Kidney capillary endothelial cell (primary cell): ENCODE results near the gene MLLT3.
"Not testable (repeated sequence)": the region's sequence is repeated elsewhere in the genome, so short reads cannot be mapped to it uniquely, and the experiment has no call there.

ENCODE experiments used
- DNase-seq: peaks from one replicate; pipeline ENCODE4 v3.0.0-alpha.2; 2018; ENCODE audit warnings: low spot score

MLLT3 gene

DNA sequence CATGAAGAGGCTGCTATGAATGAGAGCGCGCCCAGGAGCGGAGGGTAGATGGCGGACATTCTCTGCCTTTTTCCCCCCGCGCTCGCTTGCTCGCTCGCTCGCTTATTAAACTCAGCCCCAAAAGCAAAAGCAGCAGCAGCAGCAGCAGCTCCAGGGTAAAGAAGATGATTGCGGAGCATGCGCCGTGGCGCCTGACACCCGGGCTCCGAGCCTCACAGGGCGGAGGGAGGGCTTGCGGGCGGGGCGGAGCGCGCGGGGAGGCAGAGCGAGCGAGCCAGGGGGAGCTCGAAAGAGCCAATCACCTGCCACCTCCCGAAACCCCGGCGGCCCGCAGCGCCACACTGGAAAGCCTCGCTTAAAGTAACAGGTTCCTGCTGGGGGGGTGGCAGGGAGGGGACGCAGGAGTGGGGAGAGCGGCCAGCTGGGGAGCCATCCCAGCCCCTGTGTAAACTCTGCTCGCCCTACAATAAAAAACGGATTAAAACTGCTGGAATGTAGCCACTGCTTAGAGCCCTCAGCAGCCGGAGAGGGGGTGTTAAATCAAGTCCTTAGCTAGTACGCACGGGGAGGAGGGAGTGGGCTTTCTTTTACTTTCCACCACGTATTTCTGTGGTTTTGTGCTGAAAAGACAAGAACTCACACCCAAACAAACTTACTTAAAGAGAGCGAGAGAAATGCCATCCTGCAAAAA lies at the start of gene MLLT3:
MLLT3 (minus strand) TSS at position 170 of the 691 bp plus-strand sequence.
- peak; percentile 89 for DNase-seq

DNA sequence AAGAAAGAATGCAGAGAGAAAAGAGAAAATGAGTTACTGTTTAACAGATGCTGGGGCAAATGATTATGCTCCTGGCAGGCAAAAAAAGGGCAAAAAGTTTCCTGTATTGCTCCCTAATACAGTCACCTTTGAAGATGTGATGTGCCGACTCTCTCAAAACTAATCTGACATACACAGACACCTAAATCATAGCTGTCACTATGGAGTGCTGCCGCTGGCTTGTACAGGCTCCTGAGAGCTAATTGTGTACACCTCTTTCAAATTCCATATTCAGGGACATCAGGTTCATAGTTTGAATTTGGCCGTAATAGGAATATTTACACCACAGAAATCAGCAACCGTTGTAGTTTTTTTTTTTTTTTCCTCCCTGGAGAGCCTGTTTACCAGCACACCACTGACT lies 49.3 kb upstream of the MLLT3 start:
- DNase-seq: no peak

DNA sequence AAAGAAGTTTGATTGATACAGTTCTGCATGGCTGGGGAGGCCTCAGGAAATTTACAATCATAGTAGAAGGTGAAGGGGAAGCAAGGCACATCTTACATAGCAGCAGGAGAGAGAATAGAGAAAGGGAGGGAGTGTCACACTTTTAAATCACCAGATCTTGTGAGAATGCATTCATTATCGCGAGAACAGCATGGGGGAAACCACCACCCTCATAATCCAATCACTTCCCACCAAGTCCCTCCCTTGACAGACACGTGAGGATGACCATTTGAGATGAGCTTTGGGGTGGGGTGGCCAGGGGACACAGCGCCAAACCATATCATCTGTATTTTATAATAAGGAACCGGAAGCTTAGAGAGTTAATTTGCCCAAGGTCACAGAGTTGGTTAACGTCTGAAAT lies 48.1 kb upstream of the MLLT3 start:
- DNase-seq: no peak

DNA sequence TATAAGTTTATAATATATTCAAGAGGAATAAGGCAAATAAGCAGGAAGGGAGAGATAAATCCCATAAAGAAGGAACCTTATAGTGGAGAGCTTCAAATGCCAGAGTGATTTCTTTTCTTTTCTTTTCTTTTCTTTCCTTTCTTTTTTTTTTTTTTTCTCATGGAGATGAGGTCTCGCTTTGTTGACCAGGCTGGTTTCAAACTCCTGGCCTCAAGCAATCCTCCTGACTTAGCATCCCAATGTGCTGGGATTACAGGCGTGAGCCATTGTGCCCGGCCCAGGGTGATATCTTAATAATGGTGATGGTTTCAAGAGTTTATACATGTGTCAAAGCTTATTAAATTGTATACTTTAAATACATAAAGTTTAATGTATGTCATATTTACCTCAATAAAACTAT lies 42.2 kb upstream of the MLLT3 start:
- no peak for DNase-seq

DNA sequence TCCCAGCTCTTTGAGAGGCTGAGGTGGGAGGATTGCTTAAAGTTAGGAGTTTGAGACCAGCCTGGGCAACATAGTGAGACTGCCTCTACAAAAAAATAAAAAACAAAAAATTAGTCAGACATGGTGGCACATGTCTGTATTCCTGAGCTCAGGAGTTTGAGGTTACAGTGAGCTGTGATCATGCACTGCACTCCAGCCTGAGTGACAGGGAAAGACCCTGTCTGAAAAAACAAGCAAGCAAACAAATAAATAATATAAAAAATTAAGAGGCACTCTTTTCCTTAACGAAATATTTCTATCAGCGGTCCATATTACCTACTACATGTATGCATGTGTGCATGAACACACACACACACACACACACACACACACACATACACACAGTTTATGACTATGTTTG lies 40.8 kb upstream of the MLLT3 start:
- DNase-seq: no peak

DNA sequence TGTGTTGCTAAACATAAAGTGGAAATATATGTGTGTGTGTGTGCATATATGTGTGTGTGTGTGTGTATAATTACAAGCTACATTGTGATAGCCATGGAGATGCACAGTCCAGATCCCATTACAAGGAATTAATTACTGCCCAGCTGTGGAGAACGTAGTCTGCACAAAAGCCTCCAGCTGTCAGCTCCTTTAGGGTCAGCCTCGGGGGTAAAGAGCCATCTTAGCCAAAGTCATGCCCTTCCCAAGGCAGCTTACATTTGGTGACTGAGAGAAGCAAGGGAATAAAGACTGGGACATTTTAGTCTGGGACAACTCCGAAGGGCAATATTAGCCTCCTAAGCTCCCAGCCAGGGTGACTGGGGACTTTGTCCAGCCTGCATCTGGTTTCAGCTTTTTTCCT lies 39.9 kb upstream of the MLLT3 start:
- DNase-seq: no peak

DNA sequence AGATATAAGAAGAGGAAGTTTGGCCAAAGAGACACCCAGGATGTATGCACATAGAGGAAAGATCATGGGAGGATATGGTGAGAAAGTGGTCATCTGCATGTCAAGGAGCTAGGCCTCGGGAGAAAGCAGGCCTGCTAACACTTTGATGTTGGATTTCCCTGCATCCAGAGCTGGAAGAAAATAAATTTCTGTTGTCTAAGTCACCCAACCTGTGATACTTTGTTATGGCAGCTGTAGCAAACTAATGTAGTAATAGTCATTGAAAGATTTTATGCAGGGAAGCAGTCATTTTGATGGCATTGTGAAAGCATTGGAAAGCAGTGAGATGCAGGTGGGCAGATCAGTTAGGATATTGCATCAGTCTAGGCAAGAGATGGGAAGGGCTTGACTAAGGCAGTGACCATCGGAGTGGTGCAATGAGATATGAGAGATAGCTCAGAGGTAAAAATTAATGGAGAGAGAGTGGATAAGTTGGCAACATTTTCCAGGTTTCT lies 37.2 kb upstream of the MLLT3 start:
- DNase-seq: no peak

DNA sequence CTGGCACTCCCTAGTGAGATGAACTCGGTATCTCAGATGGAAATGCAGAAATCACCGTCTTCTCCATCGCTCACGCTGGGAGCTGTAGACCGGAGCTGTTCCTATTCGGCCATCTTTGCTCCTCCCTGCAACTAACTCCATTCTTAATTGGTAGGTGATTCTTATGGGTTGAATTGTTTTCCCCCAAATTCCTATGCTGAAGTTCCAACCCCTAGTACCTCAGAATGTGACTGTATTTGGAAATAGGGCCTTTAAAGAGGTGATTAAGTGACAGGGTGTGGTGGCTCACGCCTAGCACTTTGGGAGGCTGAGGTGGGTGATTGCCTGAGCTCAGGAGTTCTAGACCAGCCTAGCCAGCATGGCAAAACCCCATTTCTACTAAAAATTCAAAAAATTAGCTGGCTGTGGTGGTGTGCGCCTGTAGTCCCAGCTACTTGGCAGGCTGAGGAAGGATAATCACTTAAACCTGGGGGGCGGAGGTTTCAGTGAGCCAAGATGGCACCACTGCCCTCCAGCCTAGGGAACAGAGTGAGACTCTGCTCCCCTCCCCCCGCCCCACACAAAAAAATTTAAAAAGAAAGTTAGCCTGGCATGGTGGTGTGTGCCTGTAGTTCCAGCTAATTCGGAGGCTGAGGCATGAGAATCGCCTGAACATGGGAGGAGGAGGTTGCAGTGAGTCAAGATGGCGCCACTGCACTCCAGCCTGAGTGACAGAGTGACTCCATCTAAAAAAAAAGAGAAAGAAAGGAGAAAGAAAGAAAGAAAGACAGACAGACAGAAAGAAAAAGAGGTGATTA lies 36.6 kb upstream of the MLLT3 start:
- DNase-seq: no peak

DNA sequence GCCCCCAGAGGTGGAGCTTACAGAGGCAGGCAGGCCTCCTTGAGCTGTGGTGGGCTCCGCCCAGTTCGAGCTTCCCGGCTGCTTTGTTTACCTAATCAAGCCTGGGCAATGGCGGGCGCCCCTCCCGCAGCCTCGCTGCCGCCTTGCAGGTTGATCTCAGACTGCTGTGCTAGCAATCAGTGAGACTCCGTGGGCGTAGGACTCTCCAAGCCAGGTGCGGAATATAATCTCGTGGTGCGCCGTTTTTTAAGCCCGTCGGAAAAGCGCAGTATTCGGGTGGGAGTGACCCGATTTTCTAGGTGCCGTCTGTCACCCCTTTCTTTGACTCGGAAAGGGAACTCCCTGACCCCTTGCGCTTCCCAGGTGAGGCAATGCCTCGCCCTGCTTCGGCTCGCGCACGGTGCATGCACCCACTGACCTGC lies 36.0 kb upstream of the MLLT3 start:
- DNase-seq: not testable (repeated sequence)

DNA sequence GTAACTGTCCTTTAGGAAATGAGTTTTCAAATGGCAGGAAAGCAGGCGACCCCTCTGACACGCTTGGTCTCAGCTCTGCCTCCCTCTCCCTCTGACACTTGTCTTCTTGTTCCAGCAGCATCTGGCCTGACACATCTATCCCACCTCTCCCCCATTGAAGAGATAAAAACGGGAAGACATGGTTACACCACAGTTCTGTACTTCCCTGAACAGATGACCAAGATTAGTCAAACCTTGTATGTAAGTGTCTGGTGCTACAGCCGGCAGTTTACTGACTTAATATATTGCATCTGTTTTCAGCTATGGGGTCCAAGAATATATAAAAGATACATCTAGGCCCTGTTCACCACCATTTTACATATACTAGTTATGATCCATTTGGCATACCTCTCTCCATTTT lies 29.6 kb upstream of the MLLT3 start:
- no peak for DNase-seq

DNA sequence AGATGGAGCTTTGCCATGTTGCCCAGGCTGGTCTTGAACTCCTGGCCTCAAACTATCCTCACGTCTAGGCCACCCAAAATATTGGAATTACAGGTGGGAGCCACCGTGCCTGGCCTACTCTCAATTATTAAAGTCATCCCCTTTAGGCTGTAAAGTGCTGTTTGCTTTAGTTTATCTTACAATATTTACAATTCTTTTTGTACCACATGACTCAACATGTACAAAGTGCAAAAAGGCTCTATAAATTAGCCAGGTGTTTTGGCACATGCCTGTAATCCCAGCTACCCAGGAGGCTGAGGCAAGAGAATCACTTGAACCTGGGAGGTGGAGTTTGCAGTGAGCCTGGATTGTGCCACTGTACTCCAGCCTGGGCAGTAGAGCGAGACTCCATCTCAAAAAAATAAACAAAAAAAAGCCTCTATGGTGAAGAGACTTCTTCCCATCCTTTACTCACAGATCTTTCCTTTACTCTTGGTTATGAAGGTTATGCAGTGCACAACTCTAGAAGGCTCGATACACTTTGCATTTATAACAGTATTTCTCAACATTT lies 28.5 kb upstream of the MLLT3 start:
- no peak for DNase-seq

DNA sequence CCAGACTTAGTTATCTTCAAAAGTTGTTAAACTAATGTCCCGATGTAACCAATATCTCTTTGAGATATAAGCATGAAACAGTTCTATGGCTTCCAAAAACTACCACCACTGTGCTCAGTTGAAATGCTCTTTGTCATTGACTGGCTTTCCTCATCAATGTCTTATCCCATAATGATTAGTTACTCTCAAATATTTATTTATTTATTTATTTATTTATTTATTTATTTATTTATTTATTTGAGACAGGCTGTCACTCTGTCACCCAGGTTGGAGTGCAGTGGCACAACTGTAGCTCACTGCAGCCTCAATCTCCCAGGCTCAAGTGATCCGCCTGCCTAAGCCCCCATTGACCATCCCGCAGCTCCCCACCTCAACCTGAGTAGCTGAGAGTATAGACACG lies 28.0 kb upstream of the MLLT3 start:
- DNase-seq: no peak

DNA sequence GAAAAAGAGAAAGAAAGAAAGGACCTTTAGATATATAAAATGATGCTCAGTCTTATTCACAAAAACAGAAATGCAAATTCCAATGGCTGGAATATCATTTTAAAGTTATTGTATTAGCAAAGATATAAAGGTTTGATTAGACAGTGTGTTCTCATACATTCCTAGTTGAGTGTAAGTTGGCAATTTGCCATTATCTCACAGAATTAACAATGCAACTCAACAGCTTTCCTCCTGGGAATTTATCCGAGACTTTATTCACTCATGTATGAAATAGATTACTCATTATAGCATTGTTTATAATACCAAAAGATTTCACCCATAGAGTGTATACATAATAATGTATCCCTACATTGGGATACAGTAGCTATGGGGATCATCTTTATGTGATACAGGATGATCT lies 27.1 kb upstream of the MLLT3 start:
- peak; percentile 13 for DNase-seq

DNA sequence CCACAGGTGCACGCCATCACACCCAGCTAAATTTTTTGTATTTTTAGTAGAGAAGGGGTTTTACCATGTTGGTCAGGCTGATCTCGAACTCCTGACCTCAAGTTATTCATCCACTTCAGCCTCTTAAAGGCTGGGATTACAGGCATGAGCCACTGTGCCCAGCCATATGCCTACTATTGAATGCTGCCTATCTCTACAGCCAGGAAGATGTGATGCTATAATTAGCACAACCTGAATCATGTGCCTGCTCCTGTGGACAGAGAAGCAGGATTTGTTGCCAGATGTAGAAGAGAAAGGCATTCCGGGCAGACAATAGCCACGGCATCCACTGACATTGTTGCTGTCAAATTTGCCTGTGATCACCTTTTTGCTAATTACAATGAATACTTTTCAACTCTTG lies 24.4 kb upstream of the MLLT3 start:
- peak; percentile 9 for DNase-seq

DNA sequence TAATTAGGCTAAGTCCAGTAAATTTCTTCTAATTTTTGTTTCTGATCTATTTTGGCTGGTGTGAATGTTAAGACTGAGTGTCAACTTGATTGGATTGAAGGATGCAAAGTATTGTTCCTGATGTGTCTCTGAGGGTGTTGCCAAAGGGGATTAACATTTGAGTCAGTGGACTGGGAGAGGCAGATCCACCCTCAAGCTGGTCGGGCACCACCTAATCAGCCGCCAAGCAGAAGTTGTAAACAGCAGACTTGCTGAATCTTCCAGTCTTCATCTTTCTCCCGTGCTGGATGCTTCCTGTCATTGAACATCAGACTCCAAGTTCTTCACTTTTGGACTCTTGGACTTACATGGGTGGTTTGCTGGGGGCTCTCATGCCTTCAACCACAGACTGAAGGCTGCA lies 21.4 kb upstream of the MLLT3 start:
- no peak for DNase-seq

DNA sequence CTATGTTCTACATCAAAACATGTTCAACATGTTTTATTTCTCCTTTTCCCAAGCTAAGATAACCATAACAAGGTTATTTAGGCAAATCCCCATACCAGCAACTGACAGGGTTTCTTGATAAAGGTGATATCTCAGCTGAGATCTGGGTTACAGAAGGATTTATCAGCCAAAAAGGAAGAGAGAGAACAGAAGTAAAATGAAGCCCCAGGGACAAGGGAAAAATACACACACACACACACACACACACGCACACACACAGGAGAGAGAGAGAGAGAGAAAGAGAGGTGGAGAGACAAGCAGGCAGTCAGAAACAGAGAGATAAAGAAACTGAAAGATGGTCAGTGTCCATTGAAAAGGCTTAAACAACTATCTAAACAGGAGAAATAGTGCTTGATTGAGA lies 19.7 kb upstream of the MLLT3 start:
- no peak for DNase-seq

DNA sequence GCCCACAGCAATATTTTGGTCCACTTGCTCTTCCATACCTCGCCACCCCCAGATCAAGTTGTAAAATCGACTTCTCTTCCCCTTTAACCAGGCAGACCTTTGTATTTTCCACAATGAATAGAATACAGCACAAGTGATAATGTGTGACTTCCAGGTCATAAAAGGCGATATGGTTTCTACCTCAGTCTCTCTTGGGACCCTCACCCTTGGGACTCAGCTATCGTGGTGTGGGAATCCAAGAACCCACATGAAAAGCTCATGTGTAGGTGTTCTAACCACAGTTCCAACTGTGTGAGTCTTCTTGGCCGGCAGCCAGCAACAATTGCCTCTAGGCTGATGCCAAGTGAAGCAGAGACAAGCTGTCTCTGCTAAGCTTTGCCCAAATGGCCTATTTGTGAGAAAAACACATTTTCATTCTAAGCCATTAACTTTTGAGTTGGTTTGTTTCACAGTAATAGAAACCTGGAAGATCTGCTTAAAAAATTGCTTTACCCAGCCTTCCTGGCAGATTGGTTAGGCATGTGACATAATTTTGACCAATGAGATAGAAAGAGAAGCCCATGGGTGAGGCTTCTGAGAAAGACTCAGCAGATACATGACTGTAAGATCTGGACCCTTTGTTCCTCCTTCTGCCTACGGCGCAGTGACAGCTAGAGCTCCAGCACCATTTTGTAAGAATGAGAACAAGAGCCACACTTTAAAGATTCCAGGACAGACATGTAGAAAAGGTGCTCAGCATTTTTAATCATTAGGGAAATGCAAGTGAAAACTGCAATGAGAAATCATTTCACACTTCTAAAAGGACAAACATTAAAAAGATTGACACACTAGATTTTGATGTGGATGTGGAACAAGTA lies 18.3 kb upstream of the MLLT3 start:
- DNase-seq: no peak

DNA sequence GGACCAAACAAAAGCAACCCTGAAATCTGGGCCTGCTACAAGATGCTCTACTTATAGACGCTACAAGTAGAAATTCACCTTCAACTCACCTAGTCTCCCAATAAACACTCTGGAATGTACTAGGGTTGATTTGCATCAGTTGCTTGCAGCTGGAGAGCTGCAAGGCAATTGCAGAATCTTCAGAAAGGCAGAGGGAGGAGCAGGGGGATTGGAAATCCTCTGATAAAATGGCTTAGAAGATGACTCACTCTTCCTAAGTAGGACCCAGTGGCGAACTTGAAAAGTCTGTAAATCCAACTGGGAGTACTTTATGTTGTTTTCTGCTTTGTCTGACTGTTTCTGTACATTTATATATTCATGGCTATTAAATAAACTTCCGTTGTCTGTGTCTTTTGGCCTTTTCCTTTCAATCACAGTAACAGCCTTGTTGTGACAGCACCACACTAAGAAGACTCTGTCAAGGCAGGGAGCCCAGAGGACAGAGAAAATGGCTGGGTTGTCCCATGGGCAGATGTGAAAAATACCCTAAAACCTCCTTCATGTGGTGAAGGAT lies 14.7 kb upstream of the MLLT3 start:
- DNase-seq: no peak

DNA sequence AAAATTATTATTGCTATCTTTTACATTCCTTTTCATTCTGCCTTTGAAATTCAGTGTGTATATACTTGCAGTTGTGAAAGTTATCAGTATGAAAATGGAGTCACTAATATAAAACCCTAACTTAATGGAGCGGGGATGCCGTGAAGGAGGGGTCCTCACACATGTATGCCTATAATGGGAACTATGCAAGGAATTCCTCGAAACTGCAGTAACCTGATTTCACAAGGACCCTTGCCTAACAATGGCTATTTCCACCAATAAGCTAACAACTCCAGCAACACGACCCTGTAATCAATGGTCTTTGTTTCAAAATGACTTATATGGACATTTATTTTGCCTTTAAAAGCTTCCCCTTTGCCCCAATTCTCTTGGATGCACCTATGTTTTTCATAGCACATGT lies 12.6 kb upstream of the MLLT3 start:
- no peak for DNase-seq

DNA sequence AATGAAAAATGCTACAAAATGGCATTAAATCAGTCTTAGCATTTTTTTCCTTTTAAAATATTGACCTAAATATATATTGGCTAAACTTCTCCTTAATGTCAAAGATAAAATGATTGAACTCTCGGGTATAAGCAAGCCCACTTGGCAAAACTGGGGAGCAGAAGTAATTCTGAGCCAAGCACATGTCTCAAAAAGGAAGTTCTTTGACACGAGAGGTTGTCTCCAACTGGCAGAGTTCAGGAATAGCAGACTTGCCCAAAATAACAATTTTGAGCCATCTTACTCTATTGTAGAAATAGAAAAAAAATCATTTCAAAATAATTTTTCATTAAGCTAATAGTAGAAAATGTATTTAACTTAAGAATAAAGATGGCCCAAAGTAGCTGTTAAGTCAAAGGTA lies 10.4 kb upstream of the MLLT3 start:
- no peak for DNase-seq

DNA sequence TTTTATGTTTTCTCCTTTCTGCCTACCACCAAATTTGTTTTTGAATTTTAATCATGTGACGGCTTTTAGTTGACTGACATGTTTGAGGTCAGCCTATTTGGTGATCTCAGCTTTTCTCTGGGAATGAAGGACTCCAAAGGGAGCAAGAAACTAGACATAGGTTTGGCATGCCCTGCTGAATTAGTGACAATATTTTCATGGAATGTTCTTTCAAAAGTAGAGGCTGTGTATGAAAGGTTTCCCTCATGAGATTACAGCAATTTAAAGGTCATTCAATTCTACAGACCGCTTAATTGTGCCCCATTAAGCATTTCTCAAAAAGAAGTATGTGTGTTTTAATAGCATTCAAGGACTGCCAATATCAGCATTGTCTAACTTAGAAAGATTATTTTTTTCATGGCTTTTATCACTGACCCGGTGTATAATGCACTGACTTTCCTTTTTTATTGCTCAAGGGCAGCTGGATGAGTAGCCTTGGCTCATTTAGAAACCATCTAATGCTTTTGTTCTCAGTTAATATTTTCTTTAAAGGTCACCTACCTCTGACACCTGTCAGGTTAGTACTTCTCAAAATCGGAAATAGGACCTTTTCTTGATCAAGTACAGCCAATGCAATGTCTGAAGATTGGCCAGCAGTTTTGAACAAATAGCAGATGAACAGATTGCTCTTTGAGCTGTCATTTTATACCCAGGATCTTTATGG lies 8.1 kb upstream of the MLLT3 start:
- no peak for DNase-seq

DNA sequence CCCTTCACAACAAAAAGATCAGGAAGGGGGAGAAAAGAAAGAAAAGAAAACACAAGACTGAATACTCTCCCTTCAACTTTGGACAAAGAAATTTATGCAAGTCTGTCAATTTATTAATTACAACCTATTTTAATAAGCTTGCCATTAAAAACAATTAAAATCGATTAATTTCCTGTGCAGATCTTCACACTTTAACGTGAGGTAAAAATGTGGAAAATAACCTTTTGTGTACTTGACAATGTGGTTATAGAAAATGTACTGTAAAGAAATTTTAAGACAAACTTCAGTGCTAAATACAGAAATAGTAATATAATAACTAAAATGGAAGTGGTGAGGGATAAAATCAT lies 2.7 kb upstream of the MLLT3 start:
- no peak for DNase-seq
